CD4-positive, alpha-beta T cell treated with Interleukin-4 for 1 hour (primary cell): ENCODE results near the gene ZNF800.
"Not testable (repeated sequence)": the region's sequence is repeated elsewhere in the genome, so short reads cannot be mapped to it uniquely, and the experiment has no call there.

ENCODE experiments used
- DNase-seq, 2 donors: peaks; one replicate each; pipeline ENCODE4 v3.0.0-alpha.2; 2020 to 2022

The ZNF800 gene

DNA sequence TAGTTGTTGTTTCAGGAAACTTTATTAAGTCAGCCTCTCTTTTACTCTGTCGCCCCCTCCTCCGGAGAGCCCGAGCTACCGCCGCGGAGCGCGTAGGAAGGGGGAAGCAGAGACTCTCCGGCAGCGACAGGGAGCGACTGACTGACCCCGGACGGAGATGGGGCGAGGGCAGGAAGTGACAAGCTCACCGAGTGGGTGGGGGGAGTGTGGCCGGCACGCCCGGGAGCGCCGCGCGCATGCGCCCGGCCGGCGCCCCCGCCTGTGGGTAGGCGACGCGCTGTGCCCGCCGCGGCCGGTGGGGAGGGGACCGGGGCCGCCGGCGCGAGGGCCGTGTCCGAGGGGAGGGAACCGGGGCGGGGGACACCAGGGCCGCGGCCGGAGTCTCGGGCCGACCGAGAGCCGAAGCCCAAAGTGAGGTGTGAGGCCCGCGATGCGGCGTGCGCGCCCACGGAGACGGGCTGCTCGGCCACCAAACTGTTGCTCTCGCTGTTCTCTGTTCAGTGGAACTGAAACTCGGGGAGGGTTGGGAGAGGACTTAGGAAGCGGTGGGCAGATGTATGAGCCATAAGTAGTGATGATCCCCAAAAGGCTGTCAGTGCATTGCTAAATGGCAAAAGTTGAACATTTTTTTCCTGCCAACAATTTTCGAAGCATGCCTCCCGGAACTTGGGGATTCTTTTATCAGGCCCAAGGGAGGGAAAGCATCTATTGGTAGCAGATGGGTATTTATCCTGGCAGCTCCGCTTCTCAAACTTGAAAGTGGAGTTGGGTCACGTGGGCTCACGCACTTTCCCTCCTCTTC lies at the start of gene ZNF800:
Gene ZNF800, minus strand, starts transcription at position 143 of the 802 bp plus-strand sequence. CDS start 1,151 bp downstream, outside the sequence.
- DNase-seq = peak; percentile 91 to 93

DNA sequence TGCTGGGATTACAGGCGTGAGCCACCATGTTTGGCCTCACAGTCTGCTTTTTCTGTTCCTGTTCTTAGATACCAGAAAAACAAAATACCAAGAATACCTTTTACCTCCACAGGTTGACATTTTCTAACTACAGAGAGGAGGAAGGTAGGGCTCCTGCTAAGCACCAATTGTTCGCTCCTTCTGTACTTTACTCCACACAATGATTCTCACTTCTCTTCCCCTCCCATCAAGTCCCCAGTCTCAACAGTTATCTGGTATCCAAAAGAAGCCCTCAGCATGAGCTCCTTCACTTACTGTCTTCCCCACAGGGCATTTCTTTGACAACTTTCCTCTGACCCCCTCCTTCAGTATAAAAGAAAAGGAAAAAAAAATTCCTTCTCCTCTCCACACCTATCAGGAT lies 47.7 kb upstream of the ZNF800 start:
- DNase-seq = no peak

DNA sequence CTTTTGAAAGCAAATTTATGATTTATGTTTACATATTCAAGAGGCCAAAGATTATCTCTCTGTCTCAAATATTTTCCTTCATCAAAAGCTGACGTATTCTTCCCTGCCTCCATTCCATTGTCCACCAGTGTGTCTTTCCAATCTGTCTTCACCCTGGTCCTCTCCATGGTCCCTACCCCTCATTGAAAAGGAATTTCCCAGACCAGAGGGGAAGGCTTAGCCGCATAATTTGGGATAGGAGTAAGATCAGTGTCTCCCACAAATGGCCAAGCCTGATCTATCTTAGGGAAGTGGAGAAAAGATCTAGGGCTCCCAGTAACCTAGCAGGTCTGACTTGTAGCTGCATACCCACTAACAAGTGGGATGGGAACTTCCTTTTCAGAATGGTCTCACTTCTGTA lies 46.3 kb upstream of the ZNF800 start:
- DNase-seq = no peak

- DNase-seq = no peak
Observed at GRCh38 chr7:127437837-127438236, 45.3 kb upstream of the ZNF800 start.

DNA sequence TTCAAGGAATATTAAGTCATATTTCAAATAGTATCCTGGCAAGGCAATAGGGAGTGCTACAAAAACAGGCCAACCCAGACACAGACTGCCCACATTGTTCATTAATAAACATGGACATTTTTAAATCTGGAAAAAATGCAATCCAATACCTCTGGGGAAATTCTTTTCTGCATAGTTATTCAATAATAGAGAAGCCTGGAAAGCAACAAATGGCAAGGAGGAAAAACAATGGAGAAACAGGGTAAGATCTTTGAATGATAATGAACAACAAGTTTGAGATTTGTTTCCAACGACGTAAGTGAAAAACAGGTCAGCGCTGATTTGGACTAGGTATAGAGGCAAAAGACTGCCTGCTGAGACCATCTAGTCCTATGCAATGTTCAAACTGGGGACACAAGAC lies 44.7 kb upstream of the ZNF800 start:
- no peak for DNase-seq

DNA sequence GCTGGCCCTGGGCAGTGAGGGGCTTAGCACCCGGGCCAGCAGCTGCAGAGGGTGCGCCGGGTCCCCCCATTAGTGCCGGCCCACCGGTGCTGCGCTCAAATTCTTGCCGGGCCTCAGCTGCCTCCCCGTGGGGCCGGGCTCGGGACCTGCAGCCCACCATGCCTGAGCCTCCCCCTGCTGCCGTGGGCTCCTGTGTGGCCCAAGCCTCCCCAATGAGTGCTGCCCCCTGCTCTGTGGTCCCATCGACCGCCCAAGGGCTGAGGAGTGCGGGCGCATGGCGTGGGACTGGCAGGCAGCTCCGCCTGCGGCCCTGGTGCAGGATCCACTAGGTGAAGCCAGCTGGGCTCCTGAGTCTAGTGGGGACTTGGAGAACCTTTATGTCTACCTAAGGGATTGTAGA lies 36.8 kb upstream of the ZNF800 start:
- DNase-seq = not testable (repeated sequence)

GRCh38 chr7:127419196-127419595 lies 26.7 kb upstream of the ZNF800 start:
- no peak for DNase-seq

GRCh38 chr7:127418459-127418858 lies 26.0 kb upstream of the ZNF800 start:
- no peak for DNase-seq

GRCh38 chr7:127417346-127417745 lies 24.8 kb upstream of the ZNF800 start:
- no peak for DNase-seq

DNA sequence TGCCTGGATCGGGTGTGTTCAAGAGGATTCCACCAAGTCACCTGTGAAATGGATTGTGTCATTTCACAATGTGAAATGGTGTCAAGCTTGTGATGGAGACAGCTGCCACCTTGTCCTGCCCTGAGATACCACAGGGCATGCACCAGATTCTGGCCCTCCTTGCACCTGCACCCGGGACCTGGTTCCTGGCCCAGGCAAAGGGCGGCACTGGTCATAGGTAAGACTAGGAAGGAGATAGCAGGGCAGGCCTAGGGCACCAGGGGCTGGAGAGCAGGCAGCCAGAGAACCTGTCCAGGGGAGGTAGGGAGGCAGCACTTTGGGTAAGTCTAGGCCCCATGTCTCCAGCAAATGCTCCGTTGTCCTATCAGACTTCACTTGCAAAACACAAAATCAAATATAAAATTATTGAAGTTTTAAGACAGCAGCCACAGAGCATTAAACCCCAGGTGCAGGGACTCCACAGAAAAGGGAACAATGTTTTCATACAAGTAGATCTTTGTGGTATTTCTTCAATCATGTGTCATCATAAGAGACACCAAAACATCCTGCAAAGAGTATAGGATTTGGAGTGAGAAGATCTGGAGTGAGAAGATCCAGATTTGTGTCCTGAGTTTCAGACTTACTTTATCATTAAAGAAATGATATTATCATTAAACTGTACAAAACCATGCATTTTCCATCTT lies 22.7 kb upstream of the ZNF800 start:
- no peak for DNase-seq

GRCh38 chr7:127413962-127414361 lies 21.5 kb upstream of the ZNF800 start:
- DNase-seq = peak in 1 of 2 donors; percentile 61

DNA sequence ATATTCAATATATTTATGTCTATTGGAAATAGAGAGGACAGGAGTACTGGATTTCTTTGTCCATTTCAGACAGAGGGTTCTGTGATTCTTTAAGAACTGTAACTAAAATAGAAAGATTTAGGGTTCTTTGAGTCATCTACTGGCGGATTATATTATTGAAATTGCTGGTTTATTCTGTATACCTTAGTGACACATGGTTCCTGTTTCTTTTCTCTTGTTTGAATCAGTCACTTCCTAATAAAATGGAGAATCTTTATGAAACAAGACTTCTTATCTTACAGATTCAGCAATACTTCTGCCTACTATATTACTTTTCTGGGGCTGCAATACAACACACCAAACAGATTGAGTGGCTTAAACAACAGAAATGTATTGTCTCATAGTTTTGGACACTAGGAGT lies 20.8 kb upstream of the ZNF800 start:
- no peak for DNase-seq

DNA sequence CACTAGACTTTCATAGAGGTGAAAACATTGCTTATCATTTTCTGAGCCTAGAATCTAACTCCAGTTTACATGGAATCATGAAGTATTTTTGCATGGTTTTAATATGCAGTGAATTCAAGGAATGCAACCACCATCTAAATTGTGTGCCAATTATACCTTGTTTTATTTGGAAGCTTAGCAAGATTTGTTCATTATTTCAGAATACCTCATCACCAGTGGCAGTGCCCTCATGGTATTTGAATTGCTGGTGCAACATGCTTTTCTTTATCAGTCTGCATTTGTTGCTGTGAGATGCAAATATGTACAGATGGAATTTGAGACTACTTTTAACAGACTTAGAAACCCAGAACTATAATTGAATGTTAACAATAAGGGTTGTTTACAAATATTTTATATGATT lies 18.7 kb upstream of the ZNF800 start:
- DNase-seq = no peak

GRCh38 chr7:127409629-127410028 lies 17.1 kb upstream of the ZNF800 start:
- DNase-seq = no peak

- no peak for DNase-seq
Observed at GRCh38 chr7:127404286-127405072, 12.0 kb upstream of the ZNF800 start.

DNA sequence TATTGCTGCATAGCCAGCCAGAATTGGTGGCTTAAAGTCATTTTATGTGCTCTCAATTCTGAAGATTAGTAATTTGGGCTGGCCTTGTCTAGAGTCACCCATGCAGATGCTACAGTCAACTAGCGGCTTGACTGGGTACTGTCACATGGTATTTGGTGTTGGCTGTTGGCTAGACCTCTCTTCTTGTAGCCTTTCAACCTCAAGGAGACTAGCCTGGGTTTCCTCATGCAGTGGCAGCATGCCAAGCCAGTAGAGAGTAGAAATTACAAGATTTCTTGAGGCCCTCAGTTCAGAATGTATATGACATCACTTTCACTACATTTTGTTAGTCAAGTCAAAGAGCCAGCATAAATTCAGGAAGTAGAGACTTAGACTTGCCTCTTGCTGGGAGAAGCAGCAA lies 3.7 kb upstream of the ZNF800 start:
- DNase-seq = peak in 1 of 2 donors; percentile 62

- not testable (repeated sequence) for DNase-seq
Observed at GRCh38 chr7:127395104-127395503, 2.6 kb upstream of the ZNF800 start.

DNA sequence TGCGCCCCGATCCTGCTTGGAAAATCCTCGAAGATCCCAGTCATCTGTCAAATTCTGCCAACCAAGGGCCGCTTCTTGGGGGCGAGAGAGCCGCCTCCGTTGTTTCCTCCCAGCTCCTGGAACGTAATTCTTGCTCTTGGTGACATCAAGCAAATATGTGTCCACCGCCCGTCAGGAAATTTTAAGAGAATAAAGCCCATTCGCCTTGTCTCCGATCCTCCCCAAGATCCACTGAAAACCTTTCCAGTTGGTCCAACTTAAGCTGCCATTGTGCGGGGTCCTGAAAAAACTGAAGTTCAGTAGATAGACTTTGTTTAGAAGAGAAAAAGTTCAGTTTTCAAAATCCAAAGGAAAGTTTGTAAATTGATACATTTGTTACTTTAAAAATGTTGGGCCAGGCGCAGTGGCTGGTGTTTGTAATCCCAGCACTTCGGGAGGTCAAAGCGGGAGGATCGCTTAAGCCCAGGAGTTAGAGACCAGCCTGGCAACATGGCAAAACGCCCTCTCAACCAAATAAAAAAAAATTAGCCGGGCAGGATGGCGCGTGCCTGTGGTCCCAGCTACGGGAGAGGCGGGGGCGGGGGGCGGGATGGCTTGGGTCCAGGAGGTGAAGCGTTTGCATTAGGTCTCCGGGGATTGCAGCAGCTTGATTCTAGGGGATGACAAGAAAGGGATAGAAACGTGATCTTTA lies 1.0 kb upstream of the ZNF800 start:
- no peak for DNase-seq

- peak; percentile 73 for DNase-seq
Observed at GRCh38 chr7:127392182-127392565, 334 bp downstream of the ZNF800 start.

GRCh38 chr7:127391591-127392181 lies 822 bp downstream of the ZNF800 start:
- peak; percentile 45 to 61 for DNase-seq

DNA sequence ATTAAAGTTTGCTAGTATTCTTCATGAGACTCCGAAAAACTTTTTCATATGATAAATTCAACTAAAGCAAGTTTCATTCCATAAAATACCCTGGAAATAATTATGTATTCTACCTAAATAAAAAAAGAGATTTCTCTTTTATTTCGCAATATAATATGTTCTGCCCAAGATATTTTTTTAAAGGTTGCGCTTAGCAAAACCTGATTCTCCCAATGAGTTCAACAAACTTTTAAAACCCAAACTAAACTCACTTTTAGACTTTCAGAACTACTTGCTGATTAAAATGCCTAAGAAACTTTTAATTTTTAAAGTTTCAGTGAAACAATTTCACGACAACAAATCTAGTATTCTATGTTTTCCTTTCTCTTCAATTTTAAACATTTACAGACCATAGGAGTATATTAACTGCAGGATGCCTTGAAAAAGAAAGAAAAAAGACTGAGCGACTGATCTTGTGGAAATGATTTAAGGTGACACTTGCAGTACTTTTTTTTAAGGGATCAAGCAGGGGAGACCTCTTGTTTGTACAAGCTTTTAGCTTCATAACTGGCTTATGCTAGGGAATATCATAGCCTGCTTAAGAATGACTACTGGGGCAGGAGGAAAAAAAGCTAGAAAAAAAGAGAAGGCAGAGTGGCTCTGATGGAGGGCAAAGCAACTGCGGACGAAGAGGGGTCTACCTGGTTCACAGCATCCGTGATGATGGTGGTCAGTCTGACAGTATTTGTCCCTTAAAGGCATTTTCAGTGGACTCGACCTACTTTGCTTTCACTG lies 1.5 kb downstream of the ZNF800 start:
- DNase-seq = no peak
